Erythroblast (primary cell): Measurements from ENCODE around the gene MUC5B.

Experiments
- GATA1 ChIP-seq: IDR thresholded peaks from 2 replicates; pipeline ENCODE4 v1.6.1; 2011; ENCODE audit warnings: low read depth, mild to moderate bottlenecking, control low read depth, low read length, moderate library complexity
- POLR2A ChIP-seq: IDR thresholded peaks from 2 replicates; pipeline ENCODE4 v1.6.1; 2011; ENCODE audit warnings: mild to moderate bottlenecking, low read length

- TF ChIP-seq POLR2A = no peak
- no peak for TF ChIP-seq GATA1
Measured at GRCh38 chr11:1259561-1259960, 36.7 kb downstream of the MUC5B start.
